HCT116 (cell line): ENCODE measurements around the gene PDE4D.

ENCODE experiments used
- POLR2A ChIP-seq: IDR thresholded peaks from 2 replicates; pipeline ENCODE4 v1.7.0; 2011; ENCODE audit warnings: borderline replicate concordance; ENCODE audit not compliant: insufficient read depth, insufficient read length; ENCODE audit errors: extremely low read depth
- TF ChIP-seq, protein P1 (sequence below), 3 experiments: fragments of 200-600 bp in 1 of 3; sonication (generic) in 1 of 3; IDR thresholded peaks in 2 of 3; conservative IDR thresholded peaks in 1 of 3; 2 replicates each; pipeline ENCODE4 v1.5.1; 2012 to 2017; ENCODE audit warnings: low read depth in 2 of 3, low read length in 2 of 3, antibody characterized with exemption in 1 of 3, borderline replicate concordance in 1 of 3, control low read depth in 1 of 3, mild to moderate bottlenecking in 1 of 3, mixed read lengths in 1 of 3, mixed run types in 1 of 3, moderate library complexity in 1 of 3; ENCODE audit not compliant: insufficient read depth in 1 of 3
- TF ChIP-seq, protein P2 (sequence below): IDR thresholded peaks from 2 replicates; pipeline ENCODE4 v1.6.1; 2012

DNA sequence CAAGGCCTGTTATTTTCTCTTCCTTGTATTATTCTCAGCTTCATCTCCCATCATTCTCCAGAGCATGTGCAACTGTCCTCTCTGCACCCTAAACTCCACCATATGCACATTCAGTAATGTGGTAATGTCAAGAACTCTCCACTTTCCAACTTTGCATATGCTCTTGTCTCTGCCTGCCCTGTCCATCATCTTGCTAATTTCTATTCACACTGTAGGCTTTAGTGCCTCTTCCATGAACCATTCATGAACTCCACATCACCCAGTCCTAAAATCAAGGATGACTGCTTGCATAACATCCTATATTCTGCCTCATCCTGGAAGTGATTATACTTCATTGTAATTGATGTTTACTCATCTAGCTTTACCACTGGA lies 354.8 kb downstream of the PDE4D start:
- TF ChIP-seq, protein P1, sequence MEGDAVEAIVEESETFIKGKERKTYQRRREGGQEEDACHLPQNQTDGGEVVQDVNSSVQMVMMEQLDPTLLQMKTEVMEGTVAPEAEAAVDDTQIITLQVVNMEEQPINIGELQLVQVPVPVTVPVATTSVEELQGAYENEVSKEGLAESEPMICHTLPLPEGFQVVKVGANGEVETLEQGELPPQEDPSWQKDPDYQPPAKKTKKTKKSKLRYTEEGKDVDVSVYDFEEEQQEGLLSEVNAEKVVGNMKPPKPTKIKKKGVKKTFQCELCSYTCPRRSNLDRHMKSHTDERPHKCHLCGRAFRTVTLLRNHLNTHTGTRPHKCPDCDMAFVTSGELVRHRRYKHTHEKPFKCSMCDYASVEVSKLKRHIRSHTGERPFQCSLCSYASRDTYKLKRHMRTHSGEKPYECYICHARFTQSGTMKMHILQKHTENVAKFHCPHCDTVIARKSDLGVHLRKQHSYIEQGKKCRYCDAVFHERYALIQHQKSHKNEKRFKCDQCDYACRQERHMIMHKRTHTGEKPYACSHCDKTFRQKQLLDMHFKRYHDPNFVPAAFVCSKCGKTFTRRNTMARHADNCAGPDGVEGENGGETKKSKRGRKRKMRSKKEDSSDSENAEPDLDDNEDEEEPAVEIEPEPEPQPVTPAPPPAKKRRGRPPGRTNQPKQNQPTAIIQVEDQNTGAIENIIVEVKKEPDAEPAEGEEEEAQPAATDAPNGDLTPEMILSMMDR (IDR thresholded peaks at IDR 0.05 in 2 of 3, conservative IDR thresholded peaks at IDR 0.05 in 1 of 3; ENCODE audit: borderline replicate concordance in 1 of 3, insufficient read depth in 1 of 3, low read depth in 2 of 3, low read length in 2 of 3): no peak
- TF ChIP-seq POLR2A: no peak
- TF ChIP-seq, protein P2, sequence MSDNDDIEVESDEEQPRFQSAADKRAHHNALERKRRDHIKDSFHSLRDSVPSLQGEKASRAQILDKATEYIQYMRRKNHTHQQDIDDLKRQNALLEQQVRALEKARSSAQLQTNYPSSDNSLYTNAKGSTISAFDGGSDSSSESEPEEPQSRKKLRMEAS: no peak
